HG03432 (cell line): Measurements from ENCODE around the gene DDX1.

Experiments used
- ATAC-seq: cut with Tn5 transposase; IDR thresholded peaks from one replicate; pipeline ENCODE4 v1.9.1; 2021; ENCODE audit warnings: mild to moderate bottlenecking, moderate library complexity; ENCODE audit not compliant: unreplicated experiment

DDX1 gene

DNA sequence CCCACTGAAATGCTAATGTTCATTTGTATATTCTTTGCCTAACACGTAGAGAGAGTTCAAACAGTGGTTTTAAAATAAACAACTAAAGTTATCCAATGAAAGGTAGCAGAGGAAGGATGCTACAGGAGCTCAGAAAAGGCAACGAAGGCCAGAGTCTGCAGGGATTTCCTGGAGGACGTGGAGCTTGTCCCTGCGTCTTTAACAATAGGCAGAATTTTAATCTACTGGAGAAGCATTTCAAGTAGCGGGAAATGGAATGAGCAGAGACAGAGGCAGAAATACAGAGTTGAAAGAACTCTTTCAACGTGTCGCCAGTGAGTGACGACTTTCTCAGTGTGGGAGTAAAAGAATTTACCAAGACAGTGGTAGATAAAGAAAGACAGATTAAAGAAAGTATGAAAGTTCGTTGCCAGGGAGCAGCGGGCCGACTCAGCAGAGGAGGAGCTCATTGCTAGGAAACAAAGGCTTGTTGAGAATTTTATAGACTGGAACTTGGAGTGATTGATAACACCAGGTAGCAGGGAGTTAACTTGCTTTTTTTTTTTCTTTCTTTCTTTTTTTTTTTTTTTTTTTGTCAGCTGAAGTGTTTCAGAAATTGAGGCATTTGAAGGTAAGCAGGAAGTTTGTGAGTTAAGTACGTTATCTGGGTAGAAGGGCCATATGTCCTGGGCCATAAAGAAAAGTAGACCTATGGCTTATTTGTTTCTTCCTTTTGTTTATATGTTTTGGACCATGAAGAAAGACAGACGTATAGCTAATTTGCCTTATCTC lies 29.9 kb upstream of the DDX1 start:
- peak; percentile 31 for ATAC-seq

- no peak for ATAC-seq
Observed at GRCh38 chr2:15562354-15563031, 29.2 kb upstream of the DDX1 start.

GRCh38 chr2:15563227-15564100 lies 28.2 kb upstream of the DDX1 start:
- ATAC-seq: no peak

- ATAC-seq: no peak
Observed at GRCh38 chr2:15565392-15565791, 26.3 kb upstream of the DDX1 start.

GRCh38 chr2:15565994-15566671 lies 25.5 kb upstream of the DDX1 start:
- ATAC-seq: no peak

- ATAC-seq: no peak
Observed at GRCh38 chr2:15566912-15567311, 24.8 kb upstream of the DDX1 start.

GRCh38 chr2:15568874-15569273 lies 22.8 kb upstream of the DDX1 start:
- no peak for ATAC-seq

DNA sequence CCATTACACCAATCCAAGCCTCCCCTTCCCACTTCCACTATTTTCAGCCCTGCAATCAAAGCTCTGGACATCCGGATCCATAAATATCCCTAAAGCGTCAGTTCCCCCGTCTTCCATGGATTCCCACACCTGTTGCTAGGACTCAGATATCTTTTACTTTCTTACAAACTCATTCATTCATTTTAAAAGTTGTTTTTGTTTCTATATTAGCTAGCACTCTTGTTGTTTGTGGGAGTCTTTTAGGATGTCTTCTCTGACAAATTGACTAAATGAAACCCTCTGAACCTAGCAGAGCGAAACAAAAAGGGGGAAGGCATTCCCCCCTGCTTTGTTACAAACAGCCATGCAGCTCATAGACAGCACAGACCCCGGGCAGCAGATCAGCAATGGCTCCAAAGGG lies 21.6 kb upstream of the DDX1 start:
- no peak for ATAC-seq

- ATAC-seq: no peak
Observed at GRCh38 chr2:15571729-15572128, 19.9 kb upstream of the DDX1 start.

GRCh38 chr2:15577071-15577735 lies 14.5 kb upstream of the DDX1 start:
- peak; percentile 95 for ATAC-seq

DNA sequence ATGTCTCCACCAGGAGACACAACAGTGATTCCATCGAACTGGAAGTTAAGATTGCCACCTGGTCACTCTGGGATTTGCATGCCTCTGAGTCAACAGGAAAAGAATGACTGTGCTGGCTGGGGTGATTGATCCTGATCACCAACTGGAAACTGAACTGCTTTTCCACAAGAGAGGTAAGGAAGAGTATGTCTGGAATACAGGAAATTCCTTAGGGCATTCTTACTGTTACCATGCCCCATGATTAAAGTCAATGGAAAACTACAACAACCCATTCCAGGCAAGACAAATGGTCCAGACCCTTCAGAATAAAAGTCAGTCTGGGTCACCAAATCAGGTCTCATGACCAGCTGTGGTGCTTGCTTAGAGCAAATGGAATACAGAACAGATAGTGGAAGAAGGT lies 12.0 kb upstream of the DDX1 start:
- ATAC-seq: no peak

GRCh38 chr2:15580451-15580850 lies 11.2 kb upstream of the DDX1 start:
- no peak for ATAC-seq

GRCh38 chr2:15582710-15583357 lies 8.8 kb upstream of the DDX1 start:
- peak; percentile 70 for ATAC-seq

- ATAC-seq: no peak
Observed at GRCh38 chr2:15583826-15584225, 7.8 kb upstream of the DDX1 start.

DNA sequence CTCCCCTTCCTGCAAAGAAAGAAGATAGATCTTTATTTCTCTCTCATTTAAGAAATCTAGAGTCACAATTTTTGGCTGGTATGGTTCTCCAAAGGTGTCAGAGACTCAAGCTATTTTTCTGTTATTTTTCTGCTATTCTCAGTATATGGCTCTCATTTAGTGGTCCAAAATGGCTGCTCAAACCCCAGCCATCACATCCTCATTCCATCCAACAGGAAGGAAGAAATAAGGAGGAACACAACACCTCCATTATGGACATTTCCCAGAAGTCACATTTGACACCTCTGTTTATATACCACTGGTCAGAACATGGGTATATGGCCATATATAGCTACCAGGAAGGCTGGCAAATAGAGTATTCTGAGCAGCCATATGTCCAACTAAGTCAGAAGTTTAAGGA lies 7.4 kb upstream of the DDX1 start:
- ATAC-seq: no peak

DNA sequence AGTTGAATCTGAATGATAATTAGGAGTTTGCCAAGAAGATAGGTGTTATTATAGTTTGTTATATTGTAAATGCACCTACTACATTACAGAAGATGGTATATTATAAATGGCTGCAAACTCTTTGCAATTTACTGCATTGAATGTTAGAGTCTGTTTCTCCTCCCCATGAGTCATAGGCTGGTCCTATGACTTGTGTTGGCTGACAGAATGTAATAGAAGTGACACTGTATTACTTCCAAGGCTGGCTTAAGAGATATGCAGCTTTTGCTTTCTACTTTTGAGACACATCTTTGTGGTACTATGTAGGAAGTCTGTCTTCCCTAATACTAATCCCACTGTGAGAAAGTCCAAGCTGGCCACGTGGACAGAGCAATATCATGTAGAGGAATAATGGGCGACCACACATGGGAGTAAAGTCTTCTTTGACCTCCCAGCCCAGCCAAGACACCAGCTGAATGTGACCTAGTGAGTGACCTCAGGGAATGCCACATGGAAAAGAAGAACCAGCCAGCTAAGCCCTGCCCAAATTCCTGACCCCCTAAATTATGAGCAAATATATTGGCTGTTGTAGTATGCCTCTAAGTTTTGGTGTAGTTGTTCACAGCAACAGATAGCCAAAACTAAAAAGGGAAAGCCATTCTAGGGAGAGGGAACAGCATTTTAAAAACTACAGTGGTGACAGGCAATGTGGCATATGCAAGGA lies 6.8 kb upstream of the DDX1 start:
- no peak for ATAC-seq

DNA sequence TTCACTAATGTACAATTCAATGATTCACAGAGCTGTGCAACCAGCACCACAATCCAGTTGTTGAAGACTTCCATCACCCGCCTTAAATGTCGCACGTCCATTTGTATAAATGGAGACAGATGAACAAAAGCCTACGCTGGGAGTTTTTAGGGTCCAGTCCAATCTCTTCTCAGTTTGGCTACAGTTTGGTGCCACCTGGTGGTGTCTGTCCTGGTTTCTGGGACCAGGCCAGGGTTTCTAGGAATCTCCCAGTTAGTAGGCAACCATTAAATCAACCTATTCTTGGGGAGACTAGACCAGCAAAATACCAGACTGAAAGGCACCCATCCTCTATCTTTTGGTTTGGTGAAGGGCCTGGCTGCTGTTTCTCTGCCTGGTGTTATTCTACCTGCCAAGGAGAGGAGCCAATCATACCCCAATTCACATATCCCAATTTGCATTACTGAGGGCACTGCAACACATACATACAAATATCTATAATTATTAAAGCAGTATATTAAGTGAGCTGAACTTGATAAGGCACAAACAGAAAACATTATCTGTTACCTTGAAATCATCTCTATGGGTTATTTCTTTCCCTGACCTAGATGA lies 3.2 kb upstream of the DDX1 start:
- no peak for ATAC-seq

DNA sequence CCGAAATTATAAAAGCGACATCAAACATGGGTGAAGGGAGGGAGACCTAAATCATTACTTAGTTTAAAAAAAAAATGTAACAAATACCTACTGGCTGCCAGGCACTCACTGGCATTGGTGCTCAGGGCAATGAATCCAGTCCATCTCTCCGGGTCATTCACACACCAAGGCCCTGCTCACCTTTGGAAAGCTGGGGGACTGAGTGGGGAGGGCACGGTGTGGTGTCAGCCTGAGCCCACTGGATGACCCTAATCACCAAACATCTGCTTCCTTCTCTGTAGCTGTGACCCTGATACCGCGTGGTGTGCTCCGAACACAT lies 336 bp upstream of the DDX1 start:
- no peak for ATAC-seq

GRCh38 chr2:15593327-15593705 lies 1.6 kb downstream of the DDX1 start:
- no peak for ATAC-seq
